CD14-positive monocyte (primary cell): ENCODE measurements around the gene KCNQ1. TPM values are rescaled to one million over a fixed set of nuclear protein-coding genes. Genes with fewer than 3 reads are reported as not detected.

Experiments
- DNase-seq, 3 donors: peaks; one replicate each; pipeline ENCODE4 v3.0.0-alpha.2; 2011 to 2022
- H2AFZ ChIP-seq: 2 replicates; pipeline ENCODE4 v1.6.0; 2012; ENCODE audit warnings: mild to moderate bottlenecking, low read depth, low read length, inconsistent platforms; ENCODE audit not compliant: insufficient read depth, poor library complexity, severe bottlenecking
- H3K27ac ChIP-seq, 2 donors: 1 replicate in 1 of 2; 2 replicates in 1 of 2; pipeline ENCODE4 v1.5.1; 2012 to 2013; ENCODE audit warnings: low read length in 2 of 2, control low read depth in 1 of 2, inconsistent platforms in 1 of 2, low read depth in 1 of 2, mild to moderate bottlenecking in 1 of 2
- H3K27me3 ChIP-seq, 2 donors: one replicate each; pipeline versions ENCODE4 v1.6.0 to v1.6.1; 2011 to 2013; ENCODE audit warnings: low read length in 2 of 2; ENCODE audit not compliant: control insufficient read depth in 2 of 2, insufficient read depth in 2 of 2
- H3K36me3 ChIP-seq, 2 donors: replicated peaks in 1 of 2; 1 replicate in 1 of 2; 2 replicates in 1 of 2; pipeline versions ENCODE4 v1.5.1 to v1.6.1; 2012 to 2013; ENCODE audit warnings: low read length in 2 of 2, control low read depth in 1 of 2, inconsistent platforms in 1 of 2, mild to moderate bottlenecking in 1 of 2; ENCODE audit not compliant: insufficient read depth in 2 of 2, control insufficient read depth in 1 of 2
- H3K4me1 ChIP-seq, 2 donors: 1 replicate in 1 of 2; 2 replicates in 1 of 2; pipeline versions ENCODE4 v1.5.1 to v1.6.1; 2012 to 2013; ENCODE audit warnings: low read length in 2 of 2, control low read depth in 1 of 2, inconsistent platforms in 1 of 2, mild to moderate bottlenecking in 1 of 2, moderate library complexity in 1 of 2; ENCODE audit not compliant: insufficient read depth in 2 of 2, control insufficient read depth in 1 of 2
- H3K4me2 ChIP-seq: replicated peaks from 2 replicates; pipeline ENCODE3; 2012; ENCODE audit warnings: low read length, moderate library complexity, mild to moderate bottlenecking; ENCODE audit not compliant: poor library complexity, severe bottlenecking; ENCODE audit errors: extremely low read depth
- H3K4me3 ChIP-seq, 3 experiments: fragments of 200-600 bp in 1 of 3; sonication (generic) in 1 of 3; replicated peaks in 1 of 3; 1 replicate in 2 of 3; 2 replicates in 1 of 3; pipeline ENCODE4 v1.5.1; 2011 to 2013; ENCODE audit warnings: low read length in 3 of 3, mild to moderate bottlenecking in 3 of 3, control low read depth in 2 of 3, low read depth in 2 of 3, inconsistent platforms in 1 of 3, moderate library complexity in 1 of 3
- H3K79me2 ChIP-seq: 2 replicates; pipeline ENCODE4 v1.6.0; 2012; ENCODE audit warnings: mild to moderate bottlenecking, control low read depth, inconsistent platforms, low read length, moderate library complexity; ENCODE audit not compliant: insufficient read depth
- H3K9ac ChIP-seq: 2 replicates; pipeline ENCODE4 v1.6.0; 2017; ENCODE audit warnings: low read length, mild to moderate bottlenecking; ENCODE audit not compliant: insufficient read depth, poor library complexity, severe bottlenecking
- H3K9me3 ChIP-seq, 2 donors: replicated peaks in 1 of 2; 1 replicate in 1 of 2; 2 replicates in 1 of 2; pipeline versions ENCODE4 v1.5.1 to v1.6.1; 2012 to 2013; ENCODE audit warnings: low read length in 2 of 2, control low read depth in 1 of 2; ENCODE audit not compliant: control insufficient read depth in 1 of 2, insufficient read depth in 1 of 2
- H4K20me1 ChIP-seq: 2 replicates; pipeline ENCODE4 v1.6.0; 2012; ENCODE audit warnings: mild to moderate bottlenecking, low read length, control low read depth, moderate library complexity; ENCODE audit not compliant: insufficient read depth
- H3K27ac Mint-ChIP-seq, 7 donors: one replicate each; pipeline ENCODE4 v1.8.0; 2020; ENCODE audit warnings: mild to moderate bottlenecking in 7 of 7, mixed read lengths in 7 of 7, moderate library complexity in 6 of 7, inconsistent platforms in 2 of 7
- H3K27me3 Mint-ChIP-seq, 3 donors: one replicate each; pipeline ENCODE4 v1.8.0; 2021 to 2022; ENCODE audit warnings: low read depth in 3 of 3, mild to moderate bottlenecking in 3 of 3, mixed read lengths in 3 of 3, moderate library complexity in 3 of 3, inconsistent platforms in 1 of 3
- H3K36me3 Mint-ChIP-seq, 2 donors: one replicate each; pipeline ENCODE4 v1.8.0; 2020; ENCODE audit warnings: mixed read lengths in 2 of 2, inconsistent platforms in 1 of 2, mild to moderate bottlenecking in 1 of 2
- H3K4me1 Mint-ChIP-seq: one replicate; pipeline ENCODE4 v1.8.0; 2020; ENCODE audit warnings: mild to moderate bottlenecking, mixed read lengths
- H3K4me3 Mint-ChIP-seq, 2 donors: one replicate each; pipeline ENCODE4 v1.8.0; 2020; ENCODE audit warnings: mild to moderate bottlenecking in 2 of 2, mixed read lengths in 2 of 2, moderate library complexity in 1 of 2
- H3K9me3 Mint-ChIP-seq, 7 donors: one replicate each; pipeline ENCODE4 v1.8.0; 2020 to 2022; ENCODE audit warnings: mixed read lengths in 7 of 7, mild to moderate bottlenecking in 6 of 7, moderate library complexity in 6 of 7, inconsistent platforms in 2 of 7
- CTCF ChIP-seq: fragments of 200-600 bp; IDR thresholded peaks from one replicate; pipeline ENCODE4 v1.8.0; 2022; ENCODE audit warnings: antibody characterized with exemption, mild to moderate bottlenecking
- WGBS: methylation state at CpG from one replicate; pipeline ENCODE4 v1.1.5; 2013; ENCODE audit warnings: missing lambda C conversion rate; ENCODE audit not compliant: insufficient coverage; 5-methylcytosine and 5-hydroxymethylcytosine counted together
- intact Hi-C, 2 donors: fragments of 100-400 bp; cut with micrococcal nuclease; formaldehyde crosslinking; loops; one replicate each; pipeline versions ENCODE4 v1.15.0 to v1.15.1; 2023
- polyA plus RNA-seq, 3 donors: library from polyadenylated mRNA; depleted of rRNA in 1 of 3; unstranded in 2 of 3; stranded (reverse) in 1 of 3; fragments of 300-500 nt in 2 of 3; fragments of >200 nt in 1 of 3; fragmentation: Illumina TruSeq in 2 of 3; gene quantifications; 1 replicate in 2 of 3; 2 replicates in 1 of 3; pipeline ENCODE4 v1.2.3, GENCODE V29; 2012 to 2021

Gene KCNQ1
- polyA plus RNA-seq, 3 donors: 14.9 to 31.8 (median 21.6) TPM

DNA sequence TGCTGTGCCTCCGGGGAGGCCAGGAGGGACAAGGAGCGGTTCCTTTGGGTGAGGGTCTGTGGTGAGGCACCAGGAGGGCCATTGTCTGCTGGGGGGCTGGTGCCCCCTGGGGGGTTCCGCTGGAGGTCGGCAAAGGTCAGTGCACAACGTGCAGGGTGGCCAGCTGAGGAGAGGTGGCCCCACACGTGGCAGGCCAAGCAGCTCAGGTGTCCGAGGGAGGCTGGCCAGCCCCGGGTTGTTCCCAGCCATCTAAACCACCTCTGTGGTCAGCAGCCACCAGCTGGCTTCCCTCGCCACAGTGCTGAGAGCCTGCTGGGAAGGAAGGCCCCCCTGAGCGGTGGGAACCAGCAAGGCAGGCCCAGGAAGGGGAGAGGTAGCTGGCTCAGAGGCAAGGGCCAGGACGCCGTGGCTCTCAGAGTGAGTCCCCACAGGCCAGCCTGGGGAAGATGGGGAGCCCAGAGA, 40.0 kb upstream of the KCNQ1 start:
- intact Hi-C loops: loop anchor here (5.0 kb wide), 1 partner anchor 137 kb away; no protein-coding TSS in a partner anchor
- Histone ChIP-seq H3K4me2 (no peak overlapping the region), H3K4me1 (peaks cover 13 to 15% of the 10 kb centered on the region in 2 donors), H3K36me3 (peaks cover 19 to 23% of the 10 kb centered on the region in 2 donors), H2AFZ (no peak overlapping the region), H3K27ac (no peak overlapping the region), H4K20me1 (peaks cover 17% of the 10 kb centered on the region), H3K27me3 (no peaks in the 10 kb centered on the region), H3K4me3 (no peak overlapping the region), H3K79me2 (peaks cover 22% of the 10 kb centered on the region), H3K9ac (no peak overlapping the region), H3K9me3 (no peaks in the 10 kb centered on the region)
- 83% methylated on average over 11 of the region's 12 CpGs for WGBS
- Mint-ChIP-seq H3K9me3 (no peaks in the 10 kb centered on the region), H3K27ac (peak overlapping the region in 1 of 7 donors; percentile 46), H3K4me3 (no peak overlapping the region), H3K27me3 (peaks cover 0 to 4% (median 2%) of the 10 kb centered on the region in 3 donors), H3K36me3 (peaks cover 15 to 27% of the 10 kb centered on the region in 2 donors), H3K4me1 (peaks cover 11% of the 10 kb centered on the region)
- DNase-seq: no peak
- no peak for TF ChIP-seq CTCF

DNA sequence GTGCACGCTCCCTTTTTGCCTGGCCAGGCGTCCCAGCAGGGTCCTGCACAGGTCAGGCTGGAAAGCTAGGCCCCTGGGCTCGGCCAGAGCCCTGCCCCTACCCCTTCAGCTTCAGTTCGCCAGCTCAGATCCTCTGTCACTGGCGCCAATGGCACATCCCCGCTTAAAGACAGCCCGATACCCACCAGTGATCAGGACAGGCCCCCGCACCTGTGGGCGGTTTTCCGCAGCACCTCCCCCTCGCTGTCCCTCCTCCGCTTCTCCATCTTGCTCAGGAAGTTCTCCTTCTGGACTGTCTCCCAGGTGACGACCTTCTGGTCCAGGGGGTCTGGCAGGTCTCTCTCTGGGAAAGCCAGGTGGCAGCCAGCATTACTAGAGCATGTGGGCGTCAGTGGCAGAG, 38.4 kb upstream of the KCNQ1 start:
- TF ChIP-seq CTCF: no peak

More for the DNA sequence above, 38.4 kb upstream of the KCNQ1 start:
- 98% methylated on average over 13 of the region's 14 CpGs for WGBS
- H3K79me2 ChIP-seq: peaks cover 12% of the 10 kb centered on the region
- H3K4me1 ChIP-seq: peaks cover 6 to 7% of the 10 kb centered on the region in 2 donors
- no peak for DNase-seq
- H3K4me3 ChIP-seq: no peak overlapping the region
- no peak overlapping the region for H2AFZ ChIP-seq
- H3K4me2 ChIP-seq: no peak overlapping the region
- H3K36me3 ChIP-seq: peaks cover 19 to 23% of the 10 kb centered on the region in 2 donors
- Mint-ChIP-seq H3K4me3 (no peak overlapping the region), H3K9me3 (no peaks in the 10 kb centered on the region), H3K4me1 (peaks cover 8% of the 10 kb centered on the region), H3K27me3 (peaks cover 1 to 4% (median 2%) of the 10 kb centered on the region in 3 donors), H3K36me3 (peaks cover 15 to 27% of the 10 kb centered on the region in 2 donors), H3K27ac (no peak overlapping the region)
- H3K27ac ChIP-seq: no peak overlapping the region
- H3K27me3 ChIP-seq: no peaks in the 10 kb centered on the region
- no peaks in the 10 kb centered on the region for H3K9me3 ChIP-seq
- intact Hi-C loops: no loop called here
- no peak overlapping the region for H3K9ac ChIP-seq
- H4K20me1 ChIP-seq: peaks cover 12% of the 10 kb centered on the region
